Uterus (tissue), 4 donors: ENCODE measurements around the gene PARD6B. TPM values are rescaled to one million over a fixed set of nuclear protein-coding genes. Genes with fewer than 3 reads are reported as not detected.
"Not testable (repeated sequence)": the region's sequence is repeated elsewhere in the genome, so short reads cannot be mapped to it uniquely, and the experiment has no call there.

Source experiments
- DNase-seq, 2 donors: peaks; one replicate each; pipeline ENCODE4 v3.0.0-alpha.2; 2019 to 2020
- H3K27ac ChIP-seq, 2 donors: fragments of 200-600 bp; sonication (generic); 1 replicate in 1 of 2; 2 replicates in 1 of 2; pipeline ENCODE4 v1.5.1; 2016 to 2018
- H3K27me3 ChIP-seq, 2 donors: fragments of 200-600 bp; sonication (generic); one replicate each; pipeline ENCODE4 v1.5.1; 2018 to 2019; ENCODE audit warnings: control low read depth in 1 of 2
- H3K36me3 ChIP-seq, 2 donors: fragments of 200-600 bp; sonication (generic); one replicate each; pipeline ENCODE4 v1.5.1; 2019; ENCODE audit warnings: control low read depth in 1 of 2
- H3K4me1 ChIP-seq, 2 donors: fragments of 200-600 bp; sonication (generic); one replicate each; pipeline ENCODE4 v1.5.1; 2018 to 2019; ENCODE audit warnings: control low read depth in 1 of 2
- H3K4me3 ChIP-seq, 2 donors: fragments of 200-600 bp; sonication (generic); 1 replicate in 1 of 2; 2 replicates in 1 of 2; pipeline ENCODE4 v1.5.1; 2018 to 2019; ENCODE audit warnings: mild to moderate bottlenecking in 1 of 2
- H3K9me3 ChIP-seq, 2 donors: fragments of 200-600 bp; sonication (generic); one replicate each; pipeline ENCODE4 v1.5.1; 2019; ENCODE audit warnings: control low read depth in 1 of 2
- CTCF ChIP-seq, 4 experiments: fragments of 200-600 bp in 2 of 4; fragments of 450-650 bp in 2 of 4; sonication (generic) in 2 of 4; IDR thresholded peaks; one replicate each; pipeline ENCODE4 v1.5.1; 2016 to 2019; ENCODE audit warnings: antibody characterized with exemption in 4 of 4, mild to moderate bottlenecking in 2 of 4, moderate library complexity in 1 of 4
- POLR2A ChIP-seq, 2 donors: fragments of 450-650 bp; IDR thresholded peaks; one replicate each; pipeline ENCODE4 v1.6.1; 2016; ENCODE audit warnings: antibody characterized with exemption in 2 of 2, mild to moderate bottlenecking in 1 of 2, moderate library complexity in 1 of 2
- intact Hi-C: fragments of 100-400 bp; cut with DNase I; formaldehyde crosslinking; loops from one replicate; pipeline ENCODE4 v1.15.1; 2023; ENCODE audit warnings: low total_unique reads
- total RNA-seq, 4 donors: library from RNA; depleted of rRNA in 3 of 4; stranded (reverse); fragments of >200 nt in 3 of 4; gene quantifications; one replicate each; pipeline versions ENCODE4 v1.1.0 to v1.2.4, GENCODE V29; 2014 to 2023
- donor health status: DM: yes; HTN: yes; CAD: no.

The PARD6B gene
- total RNA-seq, 4 donors from 2014 or later = 2.0 to 13.2 (median 7.8) TPM

- no peak for DNase-seq
- no peak overlapping the region for H3K4me3 ChIP-seq
- no peaks in the 10 kb centered on the region for H3K4me1 ChIP-seq
- H3K27ac ChIP-seq = no peak overlapping the region
- TF ChIP-seq POLR2A (IDR thresholded peaks at IDR 0.05) (no peak), CTCF (IDR thresholded peaks at IDR 0.05) (no peak)
- H3K27me3 ChIP-seq = no peaks in the 10 kb centered on the region
- H3K9me3 ChIP-seq = no peaks in the 10 kb centered on the region
- no peaks in the 10 kb centered on the region for H3K36me3 ChIP-seq
- intact Hi-C loops = no loop called here
Observed at GRCh38 chr20:50699688-50700087, 31.7 kb upstream of the PARD6B start.

GRCh38 chr20:50701041-50701963, 30.1 kb upstream of the PARD6B start:
- intact Hi-C loops = no loop called here
- Histone ChIP-seq H3K4me3 (no peak overlapping the region), H3K27me3 (no peaks in the 10 kb centered on the region), H3K9me3 (no peaks in the 10 kb centered on the region), H3K36me3 (no peaks in the 10 kb centered on the region), H3K27ac (no peak overlapping the region), H3K4me1 (no peaks in the 10 kb centered on the region)
- no peak for DNase-seq
- TF ChIP-seq CTCF (IDR thresholded peaks at IDR 0.05) (no peak), POLR2A (IDR thresholded peaks at IDR 0.05) (no peak)

GRCh38 chr20:50703651-50704438, 27.5 kb upstream of the PARD6B start:
- H3K4me3 ChIP-seq, DNase-seq, H3K4me1 ChIP-seq, intact Hi-C loops, H3K27me3 ChIP-seq, H3K36me3 ChIP-seq, H3K27ac ChIP-seq, H3K9me3 ChIP-seq: not testable (repeated sequence)

GRCh38 chr20:50704514-50704913, 26.9 kb upstream of the PARD6B start:
- H3K9me3 ChIP-seq = no peaks in the 10 kb centered on the region
- TF ChIP-seq POLR2A (IDR thresholded peaks at IDR 0.05) (no peak), CTCF (IDR thresholded peaks at IDR 0.05) (no peak)
- intact Hi-C loops = no loop called here
- H3K27me3 ChIP-seq = no peaks in the 10 kb centered on the region
- no peaks in the 10 kb centered on the region for H3K4me1 ChIP-seq
- DNase-seq = no peak
- H3K36me3 ChIP-seq = no peaks in the 10 kb centered on the region
- no peak overlapping the region for H3K27ac ChIP-seq
- no peak overlapping the region for H3K4me3 ChIP-seq

- TF ChIP-seq POLR2A (IDR thresholded peaks at IDR 0.05) (no peak), CTCF (IDR thresholded peaks at IDR 0.05) (no peak)
- Histone ChIP-seq H3K27me3 (no peaks in the 10 kb centered on the region), H3K4me3 (no peak overlapping the region), H3K27ac (no peak overlapping the region), H3K9me3 (no peaks in the 10 kb centered on the region), H3K4me1 (no peaks in the 10 kb centered on the region), H3K36me3 (no peaks in the 10 kb centered on the region)
- no peak for DNase-seq
- intact Hi-C loops = no loop called here
Observed at GRCh38 chr20:50704971-50705370, 26.4 kb upstream of the PARD6B start.
